ENCODE measurements around the gene PSMD9.
"Not testable (repeated sequence)": the region's sequence is repeated elsewhere in the genome, so short reads cannot be mapped to it uniquely, and the experiment has no call there.

Gene PSMD9

GRCh38 chr12:121888478-121889273, at the start of gene PSMD9:
Gene PSMD9 (plus strand): TSS chr12:121888790. CDS start chr12:121888857, 67 bp downstream.
- DNase-seq = peak; percentile 99

GRCh38 chr12:121839106-121839992, 49.2 kb upstream of the PSMD9 start:
- peak; percentile 91 for DNase-seq

DNA sequence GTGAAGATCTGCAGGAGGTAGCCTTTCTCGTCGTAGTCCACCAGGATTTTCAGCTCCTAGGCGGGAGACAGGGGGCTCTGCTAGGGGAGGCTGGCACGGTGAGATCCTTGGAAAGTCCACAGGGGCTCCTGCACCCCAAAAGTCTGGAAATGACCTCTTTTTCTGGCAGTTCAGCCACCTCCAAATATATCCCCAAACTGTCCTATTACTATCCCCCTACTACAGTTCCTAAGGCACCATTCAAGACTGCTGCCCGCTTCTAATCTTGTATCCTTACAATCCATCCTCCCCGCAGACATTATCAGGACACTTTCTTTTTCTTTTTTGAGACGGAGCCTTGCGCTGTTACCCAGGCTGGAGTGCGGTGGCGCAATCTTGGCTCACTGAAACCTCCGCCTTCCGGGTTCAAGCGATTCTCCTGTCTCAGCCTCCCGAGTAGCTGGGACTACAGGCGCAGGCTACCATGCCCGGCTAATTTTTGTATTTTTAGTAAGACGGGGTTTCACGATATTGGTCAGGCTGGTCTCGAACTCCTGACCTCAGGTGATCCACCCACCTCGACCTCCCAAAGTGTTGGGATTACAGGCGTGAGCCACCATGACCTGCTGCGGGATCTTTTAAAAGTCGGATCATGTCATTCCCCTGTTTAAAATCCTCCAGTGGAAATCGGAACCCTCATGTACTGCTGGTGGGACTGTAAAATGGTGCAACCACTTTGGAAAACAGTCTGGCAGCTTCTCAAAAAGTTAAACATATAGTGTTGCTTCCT, 48.4 kb upstream of the PSMD9 start:
- no peak for DNase-seq

GRCh38 chr12:121843236-121843982, 45.2 kb upstream of the PSMD9 start:
- no peak for DNase-seq

DNA sequence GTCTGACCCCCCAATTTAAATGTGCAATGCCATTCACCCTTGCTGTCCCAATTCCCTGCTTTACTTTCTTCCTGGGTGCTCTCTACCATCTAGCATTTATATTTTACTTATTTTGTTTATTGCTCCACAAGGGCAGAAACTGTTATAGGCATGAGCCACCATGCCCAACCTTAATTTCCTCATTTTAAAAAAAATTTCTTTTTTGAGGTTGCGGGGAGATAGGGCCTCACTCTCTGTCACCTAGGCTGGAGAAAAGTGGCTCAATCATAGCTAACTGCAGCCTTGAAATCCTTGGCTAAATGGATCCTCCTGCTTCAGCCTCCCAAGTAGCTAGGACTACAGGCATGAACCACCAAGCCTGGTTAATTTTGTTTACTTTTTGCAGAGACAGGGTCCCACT, 42.9 kb upstream of the PSMD9 start:
- no peak for DNase-seq

DNA sequence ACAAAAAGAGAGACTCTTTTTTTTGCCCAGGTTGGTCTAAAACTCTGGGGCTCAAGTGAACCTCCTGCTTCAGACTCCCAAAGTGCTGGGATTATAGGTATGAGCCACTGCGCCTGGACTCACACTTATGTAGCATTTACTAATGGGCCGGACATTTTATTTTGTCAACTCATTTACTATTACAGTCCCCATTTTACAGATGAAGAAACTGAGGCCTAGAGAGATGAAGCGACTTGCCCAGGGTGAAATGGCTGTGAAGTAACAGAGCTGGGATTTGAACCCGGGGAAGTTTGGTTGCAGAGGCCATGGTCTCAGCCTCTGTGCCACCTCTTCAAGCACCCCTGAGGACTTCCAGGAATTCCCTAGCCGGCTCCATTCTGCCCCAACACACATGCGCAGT, 39.4 kb upstream of the PSMD9 start:
- DNase-seq = no peak

DNA sequence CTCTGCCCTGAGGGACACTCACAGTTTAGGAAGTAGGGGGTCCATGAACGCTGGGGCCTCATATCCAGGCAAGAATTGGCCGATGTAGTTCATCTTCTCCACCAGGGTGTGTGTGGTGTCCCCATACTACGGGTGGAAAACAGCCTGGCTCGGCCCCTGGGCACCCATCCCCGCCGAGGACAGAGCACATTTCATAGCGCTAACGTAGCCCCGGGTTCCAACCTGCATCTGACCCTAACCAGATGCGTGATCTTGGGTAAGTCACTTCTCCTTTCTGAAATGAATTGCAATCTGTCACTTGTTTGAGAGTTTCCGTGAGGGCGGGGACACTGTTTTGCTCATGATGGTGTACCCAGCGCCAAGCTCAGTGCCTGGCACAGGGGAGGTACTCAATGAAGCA, 38.9 kb upstream of the PSMD9 start:
- DNase-seq = no peak

GRCh38 chr12:121852392-121852791, 36.2 kb upstream of the PSMD9 start:
- not testable (repeated sequence) for DNase-seq

GRCh38 chr12:121857322-121858246, 31.0 kb upstream of the PSMD9 start:
- no peak for DNase-seq

- DNase-seq = no peak
Measured at GRCh38 chr12:121858318-121858661, 30.3 kb upstream of the PSMD9 start.

- DNase-seq = peak; percentile 81
Measured at GRCh38 chr12:121858662-121859572, 29.7 kb upstream of the PSMD9 start, which contains the start of gene HPD. Gene HPD (minus strand): TSS chr12:121858859. CDS start chr12:121858823, 36 bp downstream.

DNA sequence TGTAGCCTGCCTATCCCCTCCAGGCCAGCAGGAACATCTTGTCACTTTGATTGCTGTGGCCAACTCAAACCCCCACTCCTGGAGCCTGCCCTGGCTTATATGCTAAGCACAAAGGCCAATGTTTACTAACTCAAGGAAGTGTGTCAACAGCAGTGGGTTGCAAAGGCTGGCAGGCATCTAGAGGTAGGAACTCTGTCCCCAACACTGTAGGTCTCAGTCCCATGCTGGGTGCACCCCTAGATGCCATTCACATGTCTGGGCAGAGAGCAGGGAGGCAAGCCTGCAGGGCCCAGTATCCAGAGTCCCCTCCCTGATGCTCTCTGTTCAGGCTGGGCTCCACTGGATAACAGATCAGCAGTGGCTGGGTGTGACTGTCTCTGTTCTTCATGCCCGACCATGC, 28.3 kb upstream of the PSMD9 start:
- DNase-seq = no peak

GRCh38 chr12:121860699-121861098, 27.9 kb upstream of the PSMD9 start:
- not testable (repeated sequence) for DNase-seq

- peak; percentile 20 for DNase-seq
Measured at GRCh38 chr12:121861636-121862254, 26.8 kb upstream of the PSMD9 start.

DNA sequence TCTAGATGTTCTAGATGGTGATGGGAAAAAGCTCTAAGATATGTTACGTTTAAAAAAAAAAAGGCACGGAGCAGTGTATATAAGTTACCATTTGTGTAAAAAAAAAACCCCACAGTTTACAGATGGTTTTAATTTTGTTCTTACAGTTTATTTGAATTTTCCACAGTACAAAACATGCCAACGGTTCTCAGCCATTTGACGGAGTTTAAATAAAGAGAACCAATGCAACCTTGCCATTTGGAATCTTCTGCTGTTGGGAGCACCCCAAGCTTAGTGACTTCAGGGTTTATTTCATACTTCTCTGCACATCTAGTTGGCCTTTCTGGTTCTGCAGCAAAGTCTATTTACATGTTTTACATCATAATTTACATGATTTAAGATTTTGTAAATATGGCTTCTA, 22.3 kb upstream of the PSMD9 start:
- no peak for DNase-seq

- DNase-seq = not testable (repeated sequence)
Measured at GRCh38 chr12:121869229-121869628, 19.4 kb upstream of the PSMD9 start.

GRCh38 chr12:121871467-121871866, 17.1 kb upstream of the PSMD9 start:
- no peak for DNase-seq

DNA sequence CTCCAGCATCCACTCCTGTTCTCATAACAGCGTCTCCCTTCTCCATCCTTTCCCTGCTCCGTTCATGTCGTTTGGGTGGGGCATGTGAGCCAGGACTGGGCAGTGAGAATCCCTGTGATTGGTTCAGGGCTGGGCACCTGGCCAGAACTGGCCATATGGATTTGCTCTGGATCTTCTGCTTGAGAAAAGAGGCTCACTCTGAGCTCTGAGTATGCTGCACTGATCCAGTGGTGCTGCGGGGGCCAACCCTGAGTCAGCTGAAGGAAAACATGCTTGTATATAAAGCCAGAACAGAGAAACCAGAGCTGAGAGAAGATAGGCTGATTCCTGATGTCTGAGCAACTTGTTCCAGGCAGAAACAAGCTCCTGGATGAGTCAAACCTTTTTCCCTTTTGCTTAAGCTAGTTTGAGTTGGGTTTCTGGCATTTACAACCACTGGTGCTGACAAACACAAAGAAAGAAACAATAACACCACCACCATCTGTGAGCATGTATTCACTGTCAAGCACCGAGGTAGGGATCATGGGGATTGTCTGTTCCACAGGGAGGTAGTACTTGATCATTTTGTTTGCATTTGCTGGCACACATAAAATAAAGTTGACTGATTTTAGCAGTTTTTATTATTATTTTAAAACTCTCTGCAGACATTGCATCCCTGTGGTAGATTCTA, 15.9 kb upstream of the PSMD9 start:
- peak; percentile 98 for DNase-seq

GRCh38 chr12:121873216-121873569, 15.4 kb upstream of the PSMD9 start:
- peak; percentile 22 for DNase-seq
